ENCODE measurements around the gene ST6GAL1.
A peak's percentile ranks its signal among the peaks of the same experiment; 100 is the strongest.
"Not testable (repeated sequence)": the region's sequence is repeated elsewhere in the genome, so short reads cannot be mapped to it uniquely, and the experiment has no call there.

ST6GAL1 gene

GRCh38 chr3:186896875-186897274 lies 33.5 kb upstream of the ST6GAL1 start:
- Histone ChIP-seq H3K36me3 (ENCODE audit: control insufficient read depth in 4 of 4, insufficient read depth in 4 of 4, low read length in 3 of 4) (no peaks in the 10 kb centered on the region), H3K27me3 (replicated peaks in 2 of 5; ENCODE audit: control insufficient read depth in 4 of 5, insufficient read depth in 5 of 5, low read length in 4 of 5) (no peaks in the 10 kb centered on the region), H3K4me3 (ENCODE audit: control insufficient read depth in 1 of 7, extremely low read depth in 1 of 7, insufficient read depth in 4 of 7, low read depth in 2 of 7, low read length in 6 of 7) (no peak overlapping the region), H3K9me3 (ENCODE audit: control extremely low read depth in 1 of 5, control insufficient read depth in 4 of 5, insufficient read depth in 2 of 5, low read depth in 1 of 5, low read length in 4 of 5) (peaks cover 0 to 6% (median 0%) of the 10 kb centered on the region in 5 experiments), H3K27ac (ENCODE audit: insufficient read depth in 1 of 2, low read depth in 1 of 2, low read length in 2 of 2, poor library complexity in 1 of 2, severe bottlenecking in 2 of 2) (no peak overlapping the region), H3K4me1 (ENCODE audit: control extremely low read depth in 1 of 4, control insufficient read depth in 4 of 4, insufficient read depth in 4 of 4, low read length in 3 of 4) (no peaks in the 10 kb centered on the region)
- POLR2A ChIA-PET = no interaction called here
- 86% methylated on average over 3 of the region's 4 CpGs for WGBS (ENCODE audit: insufficient coverage)
- no peak for DNase-seq
- CTCF ChIA-PET = interaction anchor here (1.4 kb wide), 1 partner anchor 31 kb away, joined by 3 read pairs; no protein-coding TSS in a partner anchor

DNA sequence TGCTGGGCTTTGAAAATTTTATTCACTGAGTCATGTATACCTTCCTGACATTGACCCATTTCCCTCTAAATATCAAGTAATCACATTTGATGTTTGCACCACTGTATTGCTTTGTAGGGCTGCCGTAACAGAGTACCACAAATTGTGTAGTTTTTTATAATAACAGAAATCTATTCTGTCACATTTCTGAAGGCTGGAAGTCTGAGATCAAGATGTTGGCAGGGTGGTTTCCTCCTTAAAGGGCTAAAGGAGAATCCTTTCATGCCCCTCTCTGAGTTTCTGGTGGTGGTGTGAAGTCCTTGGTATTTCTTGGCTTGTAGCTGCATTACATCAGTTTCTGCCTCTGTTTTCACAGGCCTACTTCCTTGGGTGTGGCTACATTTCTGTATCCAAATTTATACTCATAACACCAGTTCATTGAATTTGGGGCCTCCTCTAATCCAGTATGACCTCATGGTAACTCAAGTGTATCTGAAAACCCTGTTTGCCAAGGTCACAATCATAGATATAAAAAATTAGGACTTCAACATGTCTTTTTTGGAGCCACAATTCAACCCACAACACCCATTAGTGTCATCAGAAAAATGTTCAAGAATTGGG lies 29.1 kb upstream of the ST6GAL1 start:
- H3K27me3 ChIP-seq (replicated peaks in 2 of 5; ENCODE audit: control insufficient read depth in 4 of 5, insufficient read depth in 5 of 5, low read length in 4 of 5) = no peaks in the 10 kb centered on the region
- ChIA-PET CTCF (interaction anchor here (1.0 to 1.4 kb wide), 2 partner anchors 13 to 15 kb away, joined by 3 to 4 read pairs; no protein-coding TSS in a partner anchor), POLR2A (no interaction called here)
- no peak overlapping the region for H3K4me3 ChIP-seq (ENCODE audit: control insufficient read depth in 1 of 7, extremely low read depth in 1 of 7, insufficient read depth in 4 of 7, low read depth in 2 of 7, low read length in 6 of 7)
- no peaks in the 10 kb centered on the region for H3K36me3 ChIP-seq (ENCODE audit: control insufficient read depth in 4 of 4, insufficient read depth in 4 of 4, low read length in 3 of 4)
- H3K9me3 ChIP-seq (ENCODE audit: control extremely low read depth in 1 of 5, control insufficient read depth in 4 of 5, insufficient read depth in 2 of 5, low read depth in 1 of 5, low read length in 4 of 5) = no peaks in the 10 kb centered on the region
- WGBS (ENCODE audit: insufficient coverage) = no CpG with 5 or more reads among the region's 1 CpG
- no peaks in the 10 kb centered on the region for H3K4me1 ChIP-seq (ENCODE audit: control extremely low read depth in 1 of 4, control insufficient read depth in 4 of 4, insufficient read depth in 4 of 4, low read length in 3 of 4)
- no peak overlapping the region for H3K27ac ChIP-seq (ENCODE audit: insufficient read depth in 1 of 2, low read depth in 1 of 2, low read length in 2 of 2, poor library complexity in 1 of 2, severe bottlenecking in 2 of 2)
- DNase-seq = no peak

- POLR2A ChIA-PET = no interaction called here
- WGBS (ENCODE audit: insufficient coverage) = no CpG with 5 or more reads among the region's 3 CpGs
These were observed 28.2 kb upstream of the ST6GAL1 start for GRCh38 chr3:186902154-186902553.

DNA sequence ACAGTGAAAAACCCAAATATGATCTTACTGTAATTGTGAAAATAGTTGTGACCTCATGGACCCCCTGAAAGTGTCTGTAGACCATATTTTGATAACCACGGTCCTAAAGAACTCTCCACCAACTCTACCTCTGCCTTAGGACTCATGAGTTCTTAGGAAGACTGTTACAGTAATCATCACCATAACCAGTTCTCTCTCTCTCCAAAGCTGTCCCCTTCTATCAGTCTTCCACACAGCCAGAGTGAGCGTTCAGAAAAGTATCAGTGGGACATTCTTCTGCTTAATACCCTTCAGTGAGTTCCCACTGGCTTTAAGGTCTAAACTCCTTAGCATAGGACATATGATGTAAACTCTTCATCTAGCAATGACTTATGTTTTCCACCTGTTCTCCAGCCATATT lies 27.6 kb upstream of the ST6GAL1 start:
- 100% methylated on average over 2 of the region's 2 CpGs for WGBS (ENCODE audit: insufficient coverage)
- POLR2A ChIA-PET = no interaction called here

More at GRCh38 chr3:186902154-186902553, 28.2 kb upstream of the ST6GAL1 start:
- Histone ChIP-seq H3K27ac (ENCODE audit: insufficient read depth in 1 of 2, low read depth in 1 of 2, low read length in 2 of 2, poor library complexity in 1 of 2, severe bottlenecking in 2 of 2) (no peak overlapping the region), H3K9me3 (ENCODE audit: control extremely low read depth in 1 of 5, control insufficient read depth in 4 of 5, insufficient read depth in 2 of 5, low read depth in 1 of 5, low read length in 4 of 5) (no peaks in the 10 kb centered on the region), H3K27me3 (replicated peaks in 2 of 5; ENCODE audit: control insufficient read depth in 4 of 5, insufficient read depth in 5 of 5, low read length in 4 of 5) (no peaks in the 10 kb centered on the region), H3K36me3 (ENCODE audit: control insufficient read depth in 4 of 4, insufficient read depth in 4 of 4, low read length in 3 of 4) (no peaks in the 10 kb centered on the region), H3K4me3 (ENCODE audit: control insufficient read depth in 1 of 7, extremely low read depth in 1 of 7, insufficient read depth in 4 of 7, low read depth in 2 of 7, low read length in 6 of 7) (no peak overlapping the region), H3K4me1 (ENCODE audit: control extremely low read depth in 1 of 4, control insufficient read depth in 4 of 4, insufficient read depth in 4 of 4, low read length in 3 of 4) (no peaks in the 10 kb centered on the region)
- DNase-seq = no peak
- CTCF ChIA-PET = no interaction called here

DNA sequence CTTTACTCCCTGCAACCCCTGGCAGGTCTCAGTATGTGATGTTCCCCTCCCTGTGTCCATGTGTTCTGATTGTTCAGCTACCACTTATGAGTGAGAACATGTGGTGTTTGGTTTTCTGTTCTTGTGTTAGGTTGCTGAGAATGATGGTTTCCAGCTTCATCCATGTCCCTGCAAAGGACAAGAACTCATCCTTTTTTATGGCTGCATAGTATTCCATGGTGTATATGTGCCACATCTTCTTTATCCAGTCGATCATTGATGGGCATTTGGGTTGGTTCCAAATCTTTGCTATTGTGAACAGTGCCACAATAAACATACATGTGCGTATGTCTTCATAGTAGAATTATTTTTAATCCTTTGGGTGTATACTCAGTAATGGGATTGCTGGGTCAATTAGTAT lies 26.6 kb upstream of the ST6GAL1 start:
- H3K36me3 ChIP-seq (ENCODE audit: control insufficient read depth in 4 of 4, insufficient read depth in 4 of 4, low read length in 3 of 4); H3K9me3 ChIP-seq (ENCODE audit: control extremely low read depth in 1 of 5, control insufficient read depth in 4 of 5, insufficient read depth in 2 of 5, low read depth in 1 of 5, low read length in 4 of 5); H3K27me3 ChIP-seq (replicated peaks in 2 of 5; ENCODE audit: control insufficient read depth in 4 of 5, insufficient read depth in 5 of 5, low read length in 4 of 5); DNase-seq; POLR2A ChIA-PET; H3K27ac ChIP-seq (ENCODE audit: insufficient read depth in 1 of 2, low read depth in 1 of 2, low read length in 2 of 2, poor library complexity in 1 of 2, severe bottlenecking in 2 of 2); H3K4me3 ChIP-seq (ENCODE audit: control insufficient read depth in 1 of 7, extremely low read depth in 1 of 7, insufficient read depth in 4 of 7, low read depth in 2 of 7, low read length in 6 of 7); H3K4me1 ChIP-seq (ENCODE audit: control extremely low read depth in 1 of 4, control insufficient read depth in 4 of 4, insufficient read depth in 4 of 4, low read length in 3 of 4): not testable (repeated sequence)
- WGBS (ENCODE audit: insufficient coverage) = 100% methylated on average over 1 of the region's 2 CpGs
- CTCF ChIA-PET = interaction anchor here (1.4 kb wide), 1 partner anchor 14 kb away, joined by 3 read pairs; no protein-coding TSS in a partner anchor

More for the DNA sequence above, 27.6 kb upstream of the ST6GAL1 start:
- H3K9me3 ChIP-seq (ENCODE audit: control extremely low read depth in 1 of 5, control insufficient read depth in 4 of 5, insufficient read depth in 2 of 5, low read depth in 1 of 5, low read length in 4 of 5) = no peaks in the 10 kb centered on the region
- DNase-seq = no peak
- H3K36me3 ChIP-seq (ENCODE audit: control insufficient read depth in 4 of 4, insufficient read depth in 4 of 4, low read length in 3 of 4) = no peaks in the 10 kb centered on the region
- H3K27me3 ChIP-seq (replicated peaks in 2 of 5; ENCODE audit: control insufficient read depth in 4 of 5, insufficient read depth in 5 of 5, low read length in 4 of 5) = no peaks in the 10 kb centered on the region
- no peaks in the 10 kb centered on the region for H3K4me1 ChIP-seq (ENCODE audit: control extremely low read depth in 1 of 4, control insufficient read depth in 4 of 4, insufficient read depth in 4 of 4, low read length in 3 of 4)
- H3K4me3 ChIP-seq (ENCODE audit: control insufficient read depth in 1 of 7, extremely low read depth in 1 of 7, insufficient read depth in 4 of 7, low read depth in 2 of 7, low read length in 6 of 7) = no peak overlapping the region
- CTCF ChIA-PET = interaction anchor here (1.4 kb wide), 1 partner anchor 15 kb away, joined by 3 read pairs; no protein-coding TSS in a partner anchor
- H3K27ac ChIP-seq (ENCODE audit: insufficient read depth in 1 of 2, low read depth in 1 of 2, low read length in 2 of 2, poor library complexity in 1 of 2, severe bottlenecking in 2 of 2) = no peak overlapping the region

DNA sequence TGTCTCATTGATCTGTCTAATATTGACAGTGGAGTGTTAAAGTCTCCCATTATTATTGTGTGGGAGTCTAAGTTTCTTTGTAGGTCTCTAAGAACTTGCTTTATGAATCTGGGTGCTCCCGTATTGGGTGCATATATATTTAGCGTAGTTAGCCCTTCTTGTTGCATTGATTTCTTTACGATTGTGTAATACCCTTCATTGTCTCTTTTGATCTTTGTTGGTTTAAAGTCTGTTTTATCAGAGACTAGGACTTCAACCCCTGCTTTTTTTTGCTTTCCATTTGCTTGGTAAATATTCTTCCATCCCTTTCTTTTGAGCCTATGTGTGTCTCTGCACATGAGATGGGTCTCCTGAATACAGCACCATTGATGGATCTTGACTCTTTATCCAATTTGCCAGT lies 23.3 kb upstream of the ST6GAL1 start:
- not testable (repeated sequence) for H3K36me3 ChIP-seq (ENCODE audit: control insufficient read depth in 4 of 4, insufficient read depth in 4 of 4, low read length in 3 of 4); DNase-seq; H3K9me3 ChIP-seq (ENCODE audit: control extremely low read depth in 1 of 5, control insufficient read depth in 4 of 5, insufficient read depth in 2 of 5, low read depth in 1 of 5, low read length in 4 of 5); H3K27me3 ChIP-seq (replicated peaks in 2 of 5; ENCODE audit: control insufficient read depth in 4 of 5, insufficient read depth in 5 of 5, low read length in 4 of 5); H3K4me3 ChIP-seq (ENCODE audit: control insufficient read depth in 1 of 7, extremely low read depth in 1 of 7, insufficient read depth in 4 of 7, low read depth in 2 of 7, low read length in 6 of 7); H3K27ac ChIP-seq (ENCODE audit: insufficient read depth in 1 of 2, low read depth in 1 of 2, low read length in 2 of 2, poor library complexity in 1 of 2, severe bottlenecking in 2 of 2)
- H3K4me1 ChIP-seq (ENCODE audit: control extremely low read depth in 1 of 4, control insufficient read depth in 4 of 4, insufficient read depth in 4 of 4, low read length in 3 of 4) = peaks cover 0 to 14% (median 13%) of the 10 kb centered on the region in 4 experiments
- 100% methylated on average over 3 of the region's 3 CpGs for WGBS (ENCODE audit: insufficient coverage)
- ChIA-PET POLR2A (interaction anchor here (0.6 kb wide), 1 partner anchor 53 kb away, joined by 3 read pairs; no protein-coding TSS in a partner anchor), CTCF (interaction anchor here (1.7 kb wide), 1 partner anchor 26 kb away, joined by 6 read pairs; no protein-coding TSS in a partner anchor)

DNA sequence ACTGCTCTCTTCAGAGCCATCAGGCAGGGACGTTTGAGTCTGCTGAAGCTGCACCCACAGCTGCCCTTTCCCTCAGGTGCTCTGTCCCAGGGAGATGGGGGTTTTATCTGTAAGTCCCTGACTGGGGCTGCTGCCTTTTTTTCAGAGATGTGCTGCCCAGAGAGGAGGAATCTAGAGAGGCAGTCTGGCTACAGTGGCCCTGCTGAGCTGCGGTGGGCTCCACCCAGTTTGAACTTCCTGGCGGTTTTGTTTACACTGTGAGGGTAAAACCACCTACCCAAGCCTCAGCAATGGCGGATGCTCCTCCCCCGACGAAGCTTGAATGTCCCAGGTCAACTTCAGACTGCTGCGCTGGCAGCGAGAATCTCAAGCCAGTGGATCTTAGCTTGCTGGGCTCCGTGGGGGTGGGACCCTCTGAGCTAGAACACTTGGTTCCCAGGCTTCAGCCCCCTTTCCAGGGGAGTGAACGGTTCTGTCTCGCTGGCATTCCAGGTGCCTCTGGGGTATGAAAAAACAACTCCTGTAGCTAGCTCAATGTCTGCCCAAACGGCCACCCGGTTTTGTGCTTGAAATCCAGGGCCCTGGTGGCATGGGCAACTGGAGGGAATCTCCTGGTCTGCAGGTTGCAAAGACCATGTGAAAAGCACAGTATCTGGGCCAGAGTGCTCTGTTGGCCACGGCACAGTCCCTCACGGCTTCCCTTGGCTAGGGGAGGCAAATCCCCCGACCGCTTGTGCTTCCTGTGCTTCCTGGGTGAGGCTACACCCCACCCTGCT lies 21.1 kb upstream of the ST6GAL1 start:
- ChIA-PET POLR2A (no interaction called here), CTCF (interaction anchor here (1.1 to 1.7 kb wide), 5 partner anchors 13 to 60 kb away, joined by 3 to 5 read pairs (median 4); partner anchors contain the start of gene ST6GAL1)
- Histone ChIP-seq H3K4me1 (ENCODE audit: control extremely low read depth in 1 of 4, control insufficient read depth in 4 of 4, insufficient read depth in 4 of 4, low read length in 3 of 4) (peaks cover 0 to 24% (median 17%) of the 10 kb centered on the region in 4 experiments), H3K27ac (ENCODE audit: insufficient read depth in 1 of 2, low read depth in 1 of 2, low read length in 2 of 2, poor library complexity in 1 of 2, severe bottlenecking in 2 of 2) (peak overlapping the region in 1 of 2 experiments; percentile 64), H3K9me3 (ENCODE audit: control extremely low read depth in 1 of 5, control insufficient read depth in 4 of 5, insufficient read depth in 2 of 5, low read depth in 1 of 5, low read length in 4 of 5) (no peaks in the 10 kb centered on the region), H3K27me3 (replicated peaks in 2 of 5; ENCODE audit: control insufficient read depth in 4 of 5, insufficient read depth in 5 of 5, low read length in 4 of 5) (no peaks in the 10 kb centered on the region), H3K36me3 (ENCODE audit: control insufficient read depth in 4 of 4, insufficient read depth in 4 of 4, low read length in 3 of 4) (no peaks in the 10 kb centered on the region), H3K4me3 (ENCODE audit: control insufficient read depth in 1 of 7, extremely low read depth in 1 of 7, insufficient read depth in 4 of 7, low read depth in 2 of 7, low read length in 6 of 7) (peak overlapping the region in 2 of 7 experiments; percentile 19 to 52)
- 40% methylated on average over 14 of the region's 17 CpGs for WGBS (ENCODE audit: insufficient coverage)
- peak; percentile 54 to 87 (median 81) for DNase-seq

All from common myeloid progenitor, CD34-positive (primary cell).